Nephron (organoid): Measurements from ENCODE around the gene AFAP1.
"Not testable (repeated sequence)": the region's sequence is repeated elsewhere in the genome, so short reads cannot be mapped to it uniquely, and the experiment has no call there.

Source experiments
- H3K27ac Mint-ChIP-seq, 3 experiments: 2 replicates each; pipeline ENCODE4 v1.8.0; 2020; ENCODE audit warnings: mixed read lengths in 3 of 3, mild to moderate bottlenecking in 2 of 3, moderate library complexity in 1 of 3
- H3K27me3 Mint-ChIP-seq: 2 replicates; pipeline ENCODE4 v1.8.0; 2021; ENCODE audit warnings: low read depth, mild to moderate bottlenecking, moderate library complexity, mixed read lengths
- H3K36me3 Mint-ChIP-seq: 2 replicates; pipeline ENCODE4 v1.8.0; 2020; ENCODE audit warnings: low read depth, mixed read lengths
- H3K4me1 Mint-ChIP-seq: 2 replicates; pipeline ENCODE4 v1.8.0; 2020; ENCODE audit warnings: mixed read lengths
- H3K4me3 Mint-ChIP-seq, 3 experiments: 2 replicates each; pipeline ENCODE4 v1.8.0; 2020; ENCODE audit warnings: mild to moderate bottlenecking in 3 of 3, mixed read lengths in 3 of 3, moderate library complexity in 2 of 3
- H3K9me3 Mint-ChIP-seq: 2 replicates; pipeline ENCODE4 v1.8.0; 2020; ENCODE audit warnings: mixed read lengths
- TF ChIP-seq, protein P1 (sequence below), 3 experiments: fragments of 200-600 bp; sonication (generic); IDR thresholded peaks; one replicate each; pipeline ENCODE4 v1.5.0; 2021; ENCODE audit warnings: antibody characterized with exemption in 3 of 3; ENCODE audit not compliant: unreplicated experiment in 3 of 3

Gene AFAP1

DNA sequence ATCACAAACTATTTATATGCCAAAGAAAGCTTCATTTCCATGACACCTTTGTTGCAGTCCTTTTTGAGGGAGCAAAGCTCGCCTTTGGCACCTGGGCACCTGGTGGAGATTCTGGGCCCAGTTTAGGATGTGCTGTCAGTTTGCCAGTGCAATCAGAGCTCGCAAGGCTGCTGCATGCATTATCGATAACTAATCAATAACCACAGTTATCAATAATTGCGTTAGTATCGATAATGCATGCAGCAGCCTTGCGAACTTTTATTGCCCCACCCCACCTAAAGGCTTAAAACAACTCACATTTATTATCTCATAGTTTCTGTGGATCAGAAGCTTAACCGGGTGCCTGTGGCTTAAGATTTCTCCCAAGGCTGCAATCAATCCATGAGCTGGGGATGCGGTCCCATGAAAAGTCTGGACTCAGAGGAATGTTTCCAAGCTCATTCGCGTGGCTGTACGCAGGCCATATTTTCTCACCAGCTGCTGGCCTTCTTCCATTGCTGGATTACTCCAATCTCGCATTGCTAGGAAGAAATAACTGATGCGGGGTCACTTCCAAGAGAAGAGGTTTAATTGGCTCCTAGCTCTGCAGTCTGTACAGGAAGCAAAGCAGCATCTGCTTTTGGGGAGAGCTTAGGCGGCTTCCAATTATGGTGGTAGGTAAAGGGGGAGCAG is 6.2 kb upstream of the AFAP1 start:
- Mint-ChIP-seq H3K4me1 (peaks cover 34% of the 10 kb centered on the region), H3K4me3 (no peak overlapping the region), H3K27me3 (peaks cover 21% of the 10 kb centered on the region), H3K9me3 (no peaks in the 10 kb centered on the region), H3K36me3 (no peaks in the 10 kb centered on the region), H3K27ac (peak overlapping the region in 2 of 3 experiments; percentile 18 to 26)
- TF ChIP-seq, protein P1, sequence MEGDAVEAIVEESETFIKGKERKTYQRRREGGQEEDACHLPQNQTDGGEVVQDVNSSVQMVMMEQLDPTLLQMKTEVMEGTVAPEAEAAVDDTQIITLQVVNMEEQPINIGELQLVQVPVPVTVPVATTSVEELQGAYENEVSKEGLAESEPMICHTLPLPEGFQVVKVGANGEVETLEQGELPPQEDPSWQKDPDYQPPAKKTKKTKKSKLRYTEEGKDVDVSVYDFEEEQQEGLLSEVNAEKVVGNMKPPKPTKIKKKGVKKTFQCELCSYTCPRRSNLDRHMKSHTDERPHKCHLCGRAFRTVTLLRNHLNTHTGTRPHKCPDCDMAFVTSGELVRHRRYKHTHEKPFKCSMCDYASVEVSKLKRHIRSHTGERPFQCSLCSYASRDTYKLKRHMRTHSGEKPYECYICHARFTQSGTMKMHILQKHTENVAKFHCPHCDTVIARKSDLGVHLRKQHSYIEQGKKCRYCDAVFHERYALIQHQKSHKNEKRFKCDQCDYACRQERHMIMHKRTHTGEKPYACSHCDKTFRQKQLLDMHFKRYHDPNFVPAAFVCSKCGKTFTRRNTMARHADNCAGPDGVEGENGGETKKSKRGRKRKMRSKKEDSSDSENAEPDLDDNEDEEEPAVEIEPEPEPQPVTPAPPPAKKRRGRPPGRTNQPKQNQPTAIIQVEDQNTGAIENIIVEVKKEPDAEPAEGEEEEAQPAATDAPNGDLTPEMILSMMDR (IDR thresholded peaks at IDR 0.05; ENCODE audit: unreplicated experiment in 3 of 3), result no peak

DNA sequence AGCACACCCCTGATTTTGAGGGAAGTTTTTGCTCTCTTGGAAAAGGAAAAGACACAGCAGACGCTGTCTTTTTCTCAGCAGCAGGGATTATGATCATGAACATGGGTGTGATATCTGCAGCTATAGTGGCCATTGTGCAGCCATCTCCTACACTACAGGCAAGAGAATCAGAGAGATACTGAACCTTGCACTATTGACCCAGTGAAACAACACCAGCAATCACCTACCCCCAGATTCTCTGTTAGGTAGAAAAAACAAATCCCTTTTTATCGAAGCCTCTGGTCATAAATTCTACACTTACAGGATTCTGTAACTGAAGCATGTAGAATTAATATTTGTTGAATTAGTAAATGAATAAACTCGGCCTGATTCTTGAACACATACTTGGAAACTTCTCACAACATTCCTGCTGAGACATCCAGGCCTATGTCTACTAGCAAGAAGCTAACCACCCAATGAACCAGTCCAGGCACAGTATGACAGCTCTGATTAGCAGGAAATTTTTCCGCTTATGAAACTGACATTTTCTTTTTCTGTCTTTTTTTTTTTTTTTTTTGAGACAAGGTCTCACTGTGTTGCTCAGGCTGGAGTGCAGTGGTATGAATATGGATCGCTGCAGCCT is 5.0 kb upstream of the AFAP1 start:
- TF ChIP-seq, protein P1 (IDR thresholded peaks at IDR 0.05; ENCODE audit: unreplicated experiment in 3 of 3), result no peak
- Mint-ChIP-seq H3K9me3 (no peaks in the 10 kb centered on the region), H3K4me3 (peak overlapping the region in 2 of 3 experiments; percentile 10 to 27), H3K4me1 (peaks cover 35% of the 10 kb centered on the region), H3K27me3 (peaks cover 20% of the 10 kb centered on the region), H3K27ac (peak overlapping the region; percentile 35 to 63 (median 51)), H3K36me3 (no peaks in the 10 kb centered on the region)

DNA sequence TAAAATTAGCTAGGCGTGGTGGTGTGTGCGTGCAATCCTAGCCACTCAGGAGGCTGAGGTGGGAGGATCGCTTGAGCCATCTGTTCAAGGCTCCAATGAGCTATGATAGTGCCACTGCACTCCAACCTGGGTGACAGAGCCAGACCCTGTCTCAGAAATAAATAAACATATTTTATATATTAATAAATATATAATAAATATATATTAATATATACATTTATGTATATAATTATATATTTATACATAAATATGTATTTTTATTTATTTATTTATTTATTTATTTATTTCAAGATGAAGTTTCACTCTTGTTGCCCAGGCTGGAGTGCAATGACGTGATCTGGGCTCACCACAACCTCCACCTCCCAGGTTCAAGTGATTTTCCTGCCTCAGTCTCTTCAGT is 4.0 kb upstream of the AFAP1 start:
- H3K9me3 Mint-ChIP-seq, H3K4me3 Mint-ChIP-seq, H3K27ac Mint-ChIP-seq, H3K36me3 Mint-ChIP-seq: not testable (repeated sequence)
- Mint-ChIP-seq H3K4me1 (peaks cover 25% of the 10 kb centered on the region), H3K27me3 (peaks cover 12% of the 10 kb centered on the region)

DNA sequence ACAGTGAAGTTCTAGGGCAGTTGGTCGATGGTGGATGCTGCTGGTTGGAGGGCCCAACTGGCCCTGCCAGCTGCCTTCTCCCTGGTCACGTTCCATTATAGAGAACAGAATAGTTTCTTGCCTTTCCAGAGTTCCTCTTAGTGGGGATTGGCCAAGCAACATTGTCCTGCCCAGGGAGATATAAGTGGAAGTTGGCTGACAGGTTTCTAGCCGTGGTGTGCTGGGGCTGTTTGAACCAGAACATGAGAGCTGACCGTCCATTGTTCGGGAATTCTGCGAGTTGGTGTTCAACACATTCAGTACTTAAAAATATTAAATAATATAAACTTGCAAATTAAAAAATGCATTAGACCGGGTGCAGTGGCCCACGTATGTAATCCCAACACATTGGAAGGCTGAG is 3.5 kb upstream of the AFAP1 start:
- TF ChIP-seq, protein P1 (IDR thresholded peaks at IDR 0.05; ENCODE audit: unreplicated experiment in 3 of 3), result no peak

DNA sequence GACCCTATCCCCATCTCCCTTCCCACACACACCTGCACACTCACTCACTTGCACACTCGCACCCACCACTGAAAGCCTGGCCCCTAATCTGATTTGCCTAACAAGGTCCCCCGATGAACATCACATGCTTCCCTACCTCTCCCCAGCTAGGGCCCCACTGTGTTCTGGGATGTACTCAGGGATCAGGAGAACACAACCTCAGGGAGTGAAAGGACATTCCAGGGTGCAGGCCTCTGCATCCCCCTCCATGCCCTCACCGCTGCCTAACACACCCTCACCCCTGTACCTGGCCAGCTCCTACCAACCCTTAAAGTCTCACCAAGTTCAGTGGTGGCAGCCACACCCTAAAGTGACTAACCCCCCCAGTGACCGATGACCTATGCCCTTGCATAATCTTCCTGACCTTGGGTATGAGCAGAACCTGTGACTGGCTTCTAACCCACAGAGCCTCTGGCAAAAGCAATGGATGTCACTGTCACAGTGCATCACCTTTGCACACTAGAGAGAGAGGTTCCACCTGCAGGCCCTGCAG is 2.4 kb upstream of the AFAP1 start:
- TF ChIP-seq, protein P1 (IDR thresholded peaks at IDR 0.05; ENCODE audit: unreplicated experiment in 3 of 3), result no peak
- H3K9me3 Mint-ChIP-seq, result no peaks in the 10 kb centered on the region
- H3K27me3 Mint-ChIP-seq, result peaks cover 9% of the 10 kb centered on the region
- no peaks in the 10 kb centered on the region for H3K36me3 Mint-ChIP-seq
- peak overlapping the region; percentile 22 to 78 (median 63) for H3K4me3 Mint-ChIP-seq
- peak overlapping the region; percentile 44 to 60 (median 45) for H3K27ac Mint-ChIP-seq
- H3K4me1 Mint-ChIP-seq, result peaks cover 40% of the 10 kb centered on the region

More for the DNA sequence above, 3.5 kb upstream of the AFAP1 start:
- Mint-ChIP-seq H3K4me1 (peaks cover 28% of the 10 kb centered on the region), H3K9me3 (no peaks in the 10 kb centered on the region), H3K4me3 (peak overlapping the region in 1 of 3 experiments; percentile 29), H3K36me3 (no peaks in the 10 kb centered on the region), H3K27me3 (peaks cover 9% of the 10 kb centered on the region), H3K27ac (peak overlapping the region in 1 of 3 experiments; percentile 44)

DNA sequence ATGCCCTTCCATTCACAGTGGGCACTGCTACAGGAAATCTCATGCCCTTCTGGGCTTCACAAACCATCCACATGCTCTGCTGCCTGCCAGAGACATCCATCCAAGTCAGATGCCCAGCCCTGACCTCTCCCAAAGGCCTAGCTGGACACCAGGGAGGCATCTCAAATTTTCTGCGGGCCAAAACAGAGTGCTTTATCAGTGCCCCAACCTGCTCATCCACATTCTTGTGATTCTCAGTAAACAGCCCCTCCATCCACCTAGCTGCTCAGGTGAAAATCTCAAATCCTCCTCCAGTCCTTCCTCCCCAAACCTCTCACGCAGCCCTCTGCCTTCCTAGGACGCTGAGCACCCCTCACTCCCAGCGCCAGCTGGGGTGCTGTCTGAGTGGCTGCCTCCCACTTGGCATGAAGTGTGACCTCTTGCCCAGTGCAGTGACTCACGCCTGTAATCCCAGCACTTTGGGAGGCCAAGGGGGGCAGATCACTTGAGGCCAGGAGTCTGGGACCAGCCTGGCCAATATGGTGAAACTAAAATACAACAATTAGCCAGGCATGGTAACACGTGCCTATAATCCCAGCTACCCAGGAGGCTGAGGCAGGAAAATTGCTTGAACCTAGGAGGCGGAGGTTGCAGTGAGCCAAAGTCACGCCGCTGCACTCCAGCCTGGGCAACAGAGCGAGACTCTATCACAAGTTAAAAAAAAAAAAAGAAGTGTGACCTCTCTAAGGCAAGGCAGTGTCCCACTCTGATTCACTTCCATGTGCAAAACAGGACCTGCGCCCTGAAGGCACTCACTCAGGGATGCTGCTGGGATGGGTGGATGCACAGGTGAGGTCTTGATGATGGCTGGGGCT is 1.7 kb upstream of the AFAP1 start:
- H3K27me3 Mint-ChIP-seq, result peaks cover 9% of the 10 kb centered on the region
- peak overlapping the region; percentile 51 to 85 (median 55) for H3K27ac Mint-ChIP-seq
- H3K36me3 Mint-ChIP-seq, result no peaks in the 10 kb centered on the region
- TF ChIP-seq, protein P1 (IDR thresholded peaks at IDR 0.05; ENCODE audit: unreplicated experiment in 3 of 3), result no peak
- H3K4me3 Mint-ChIP-seq, result peak overlapping the region; percentile 77 to 87 (median 81)
- H3K9me3 Mint-ChIP-seq, result no peaks in the 10 kb centered on the region
- H3K4me1 Mint-ChIP-seq, result peaks cover 42% of the 10 kb centered on the region
